Endothelial cell of umbilical vein (primary cell): ENCODE results near the gene FAM219A. TPM values are rescaled to one million over a fixed set of nuclear protein-coding genes. Genes with fewer than 3 reads are reported as not detected.
"Not testable (repeated sequence)": the region's sequence is repeated elsewhere in the genome, so short reads cannot be mapped to it uniquely, and the experiment has no call there.

Source experiments
- BruUV-seq: library from RNA; stranded (reverse); fragments of 400-500 nt; replicated peaks from 2 replicates; lab custom pipeline; 2021; lab: Mats Ljungman, UMichigan
- CTCF ChIA-PET: fragments of 300-600, 350-600 bp; sonication (Branson Sonifier 250); formaldehyde crosslinking; loops from one replicate; lab custom pipeline; 2021; ENCODE audit warnings: antibody characterized with exemption, inconsistent platforms; lab: Charles Lee
- POLR2A ChIA-PET: fragments of 300-600, 350-600 bp; sonication (Branson Sonifier 250); formaldehyde crosslinking; loops from one replicate; lab custom pipeline; 2021; ENCODE audit warnings: antibody characterized with exemption, inconsistent platforms; lab: Charles Lee
- DNase-seq: peaks from one replicate; pipeline ENCODE4 v3.0.0-alpha.2; 2011; ENCODE audit warnings: low read depth, low spot score
- FAIRE-seq: peaks from 2 replicates; lab custom pipeline; 2011; peaks lifted over from hg19 to GRCh38; lab: Jason Lieb, UNC
- H2AFZ ChIP-seq: 2 replicates; pipeline ENCODE4 v1.6.0; 2012; ENCODE audit warnings: low read depth, low read length, control low read depth, inconsistent platforms
- H3K27ac ChIP-seq: 2 replicates; pipeline ENCODE4 v1.5.1; 2011; ENCODE audit warnings: low read depth, mild to moderate bottlenecking, control low read depth, low read length, moderate library complexity; ENCODE audit not compliant: insufficient read depth
- H3K27me3 ChIP-seq, 2 experiments: 2 replicates each; pipeline versions ENCODE4 v1.6.0 to v1.6.1; 2011; ENCODE audit warnings: low read length in 2 of 2, mixed read lengths in 1 of 2; ENCODE audit not compliant: control insufficient read depth in 2 of 2, insufficient read depth in 2 of 2
- H3K36me3 ChIP-seq, 2 experiments: 2 replicates in 1 of 2; 3 replicates in 1 of 2; pipeline ENCODE4 v1.5.1; 2011; ENCODE audit warnings: low read length in 2 of 2, mild to moderate bottlenecking in 1 of 2, moderate library complexity in 1 of 2; ENCODE audit not compliant: control insufficient read depth in 2 of 2, insufficient read depth in 2 of 2; ENCODE audit errors: extremely low read depth in 1 of 2
- H3K4me1 ChIP-seq: 3 replicates; pipeline ENCODE4 v1.5.1; 2011; ENCODE audit warnings: mild to moderate bottlenecking, low read length; ENCODE audit not compliant: control insufficient read depth, insufficient read depth; ENCODE audit errors: extremely low read depth
- H3K4me2 ChIP-seq: 2 replicates; pipeline ENCODE4 v1.6.1; 2011; ENCODE audit warnings: low read length, control low read depth, mixed read lengths; ENCODE audit not compliant: insufficient read depth
- H3K4me3 ChIP-seq, 3 experiments: fragments of 200-600 bp in 1 of 3; sonication (generic), shearing (Covaris generic) in 1 of 3; replicated peaks in 1 of 3; 2 replicates each; pipeline ENCODE4 v1.5.1; 2011 to 2016; ENCODE audit warnings: control low read depth in 3 of 3, low read length in 3 of 3, mild to moderate bottlenecking in 2 of 3, inconsistent platforms in 1 of 3, low read depth in 1 of 3, moderate library complexity in 1 of 3; ENCODE audit not compliant: insufficient read depth in 1 of 3
- H3K79me2 ChIP-seq: 2 replicates; pipeline ENCODE4 v1.6.0; 2012; ENCODE audit warnings: low read length, inconsistent platforms; ENCODE audit not compliant: control insufficient read depth, insufficient read depth
- H3K9ac ChIP-seq: replicated peaks from 2 replicates; pipeline ENCODE3; 2011; ENCODE audit warnings: low read length, control low read depth; ENCODE audit not compliant: insufficient read depth; ENCODE audit errors: extremely low read depth
- H3K9me1 ChIP-seq: replicated peaks from 3 replicates; pipeline ENCODE4 v1.6.0; 2011; ENCODE audit warnings: mild to moderate bottlenecking, low read length; ENCODE audit not compliant: control insufficient read depth, insufficient read depth; ENCODE audit errors: extremely low read depth
- H3K9me3 ChIP-seq: replicated peaks from 2 replicates; pipeline ENCODE4 v1.5.1; 2012; ENCODE audit warnings: low read length, inconsistent platforms; ENCODE audit not compliant: control insufficient read depth, insufficient read depth
- H4K20me1 ChIP-seq: replicated peaks from 2 replicates; pipeline ENCODE3; 2011; ENCODE audit warnings: mild to moderate bottlenecking, low read length; ENCODE audit not compliant: control insufficient read depth, insufficient read depth; ENCODE audit errors: extremely low read depth
- EZH2 ChIP-seq: IDR thresholded peaks from 2 replicates; pipeline ENCODE4 v1.6.1; 2012; ENCODE audit warnings: borderline replicate concordance, low read depth, mild to moderate bottlenecking, moderate library complexity, low read length, inconsistent platforms; ENCODE audit not compliant: severe bottlenecking
- POLR2A ChIP-seq: IDR thresholded peaks from 2 replicates; pipeline ENCODE4 v1.6.1; 2012; ENCODE audit warnings: low read depth, mild to moderate bottlenecking, control low read depth, low read length
- POLR2AphosphoS5 ChIP-seq: IDR thresholded peaks from 2 replicates; pipeline ENCODE4 v1.6.1; 2012; ENCODE audit warnings: low read depth, mild to moderate bottlenecking, control low read depth, low read length, moderate library complexity; ENCODE audit not compliant: insufficient read depth
- dilution Hi-C: fragments of 300-500 bp; cut with MboI; formaldehyde crosslinking; loops from one replicate; pipeline ENCODE4 v1.15.0; 2019; ENCODE audit warnings: low sequenced_read_pairs; ENCODE audit not compliant: extremely low pct_ligation_motif_present
- intact Hi-C: fragments of 100-400 bp; cut with micrococcal nuclease; formaldehyde crosslinking; loops from one replicate; pipeline ENCODE4 v1.10.0; 2022
- polyA plus RNA-seq, 4 experiments: library from polyadenylated mRNA; depleted of rRNA in 3 of 4; stranded (reverse) in 3 of 4; unstranded in 1 of 4; fragments of >200 nt; gene quantifications; 2 replicates each; pipeline versions ENCODE4 v1.2.1 to v1.2.3, GENCODE V29; 2011 to 2012; ENCODE audit warnings: missing spikeins in 1 of 4
- total RNA-seq: library from RNA; stranded (reverse); gene quantifications from 2 replicates; pipeline ENCODE4 v1.2.3, GENCODE V29; 2021
- TF ChIP-seq, protein P1 (sequence below): IDR thresholded peaks from 2 replicates; pipeline ENCODE4 v1.6.1; 2011; ENCODE audit not compliant: insufficient read depth, insufficient read length
- TF ChIP-seq, protein P2 (sequence below), 2 donors: IDR thresholded peaks; 1 replicate in 1 of 2; 2 replicates in 1 of 2; pipeline ENCODE4 v1.5.1; 2011; ENCODE audit warnings: low read length in 2 of 2, mild to moderate bottlenecking in 2 of 2, moderate library complexity in 2 of 2, control low read depth in 1 of 2, inconsistent platforms in 1 of 2, low read depth in 1 of 2; ENCODE audit not compliant: insufficient read depth in 1 of 2; ENCODE audit errors: extremely low read depth in 1 of 2

The FAM219A gene
- total and polyA plus RNA-seq, 2 donors (not counting 3 experiments of a cell fraction or from before 2014, with no cell fraction given), result 18.1 to 35.7 TPM

DNA sequence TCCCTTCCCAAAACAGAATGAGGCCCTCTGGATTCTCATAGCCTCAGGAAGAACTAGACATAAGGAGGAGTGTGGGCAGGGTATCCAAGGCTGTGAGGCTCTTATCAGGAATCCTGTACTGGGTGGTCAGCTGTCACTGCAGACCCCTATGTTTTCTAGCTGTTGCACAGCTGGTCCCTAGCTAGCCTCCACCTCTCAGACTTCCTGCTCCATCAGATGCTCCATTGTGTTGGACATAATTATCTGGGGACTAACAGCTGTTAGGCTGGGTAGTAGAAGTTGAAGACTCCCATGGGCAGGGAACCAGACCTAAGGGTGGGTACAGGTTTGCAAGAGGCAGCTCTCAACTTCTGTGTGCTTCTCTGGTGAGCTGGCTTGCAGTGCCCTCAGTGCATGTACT lies 18.4 kb downstream of the FAM219A start:
- Histone ChIP-seq H3K4me1 (peaks cover 28% of the 10 kb centered on the region), H3K27ac (no peak overlapping the region), H3K36me3 (no peaks in the 10 kb centered on the region), H4K20me1 (no peaks in the 10 kb centered on the region), H3K9ac (no peak overlapping the region), H3K4me3 (no peak overlapping the region), H3K27me3 (no peaks in the 10 kb centered on the region), H3K9me3 (no peaks in the 10 kb centered on the region), H3K9me1 (no peaks in the 10 kb centered on the region), H2AFZ (no peak overlapping the region), H3K79me2 (peaks cover 8% of the 10 kb centered on the region), H3K4me2 (no peak overlapping the region)
- DNase-seq (no peak), FAIRE-seq (no peak)
- ChIA-PET POLR2A (no interaction called here), CTCF (interaction anchor here (1.1 to 7.9 kb wide), 9 partner anchors 9 to 152 kb away, joined by 3 to 67 read pairs (median 30); no protein-coding TSS in a partner anchor)
- no peak for TF ChIP-seq POLR2A
- TF ChIP-seq POLR2AphosphoS5, result no peak
- TF ChIP-seq, protein P1, sequence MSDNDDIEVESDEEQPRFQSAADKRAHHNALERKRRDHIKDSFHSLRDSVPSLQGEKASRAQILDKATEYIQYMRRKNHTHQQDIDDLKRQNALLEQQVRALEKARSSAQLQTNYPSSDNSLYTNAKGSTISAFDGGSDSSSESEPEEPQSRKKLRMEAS, result no peak
- TF ChIP-seq, protein P2, sequence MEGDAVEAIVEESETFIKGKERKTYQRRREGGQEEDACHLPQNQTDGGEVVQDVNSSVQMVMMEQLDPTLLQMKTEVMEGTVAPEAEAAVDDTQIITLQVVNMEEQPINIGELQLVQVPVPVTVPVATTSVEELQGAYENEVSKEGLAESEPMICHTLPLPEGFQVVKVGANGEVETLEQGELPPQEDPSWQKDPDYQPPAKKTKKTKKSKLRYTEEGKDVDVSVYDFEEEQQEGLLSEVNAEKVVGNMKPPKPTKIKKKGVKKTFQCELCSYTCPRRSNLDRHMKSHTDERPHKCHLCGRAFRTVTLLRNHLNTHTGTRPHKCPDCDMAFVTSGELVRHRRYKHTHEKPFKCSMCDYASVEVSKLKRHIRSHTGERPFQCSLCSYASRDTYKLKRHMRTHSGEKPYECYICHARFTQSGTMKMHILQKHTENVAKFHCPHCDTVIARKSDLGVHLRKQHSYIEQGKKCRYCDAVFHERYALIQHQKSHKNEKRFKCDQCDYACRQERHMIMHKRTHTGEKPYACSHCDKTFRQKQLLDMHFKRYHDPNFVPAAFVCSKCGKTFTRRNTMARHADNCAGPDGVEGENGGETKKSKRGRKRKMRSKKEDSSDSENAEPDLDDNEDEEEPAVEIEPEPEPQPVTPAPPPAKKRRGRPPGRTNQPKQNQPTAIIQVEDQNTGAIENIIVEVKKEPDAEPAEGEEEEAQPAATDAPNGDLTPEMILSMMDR (IDR thresholded peaks at IDR 0.05; ENCODE audit: extremely low read depth in 1 of 2, insufficient read depth in 1 of 2, low read depth in 1 of 2, low read length in 2 of 2), result no peak
- no peak for TF ChIP-seq EZH2
- dilution Hi-C loops (no loop called here), intact Hi-C loops (loop anchor here (2.0 kb wide), 1 partner anchor 17 kb away; no protein-coding TSS in a partner anchor)
- BruUV-seq, result no TSS peak

DNA sequence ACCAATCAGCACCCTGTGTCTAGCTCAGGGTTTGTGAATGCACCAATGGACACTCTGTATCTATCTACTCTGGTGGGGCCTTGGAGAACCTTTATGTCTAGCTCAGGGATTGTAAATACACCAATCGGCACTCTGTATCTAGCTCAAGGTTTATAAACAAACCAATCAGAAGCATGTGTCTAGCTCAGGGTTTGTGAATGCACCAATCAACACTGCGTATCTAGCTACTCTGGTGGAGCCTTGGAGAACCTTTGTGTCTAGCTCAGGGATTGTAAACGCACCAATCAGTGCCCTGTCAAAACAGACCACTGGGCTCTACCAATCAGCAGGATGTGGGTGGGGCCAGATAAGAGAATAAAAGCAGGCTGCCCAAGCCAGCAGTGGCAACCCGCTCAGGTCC lies 19.9 kb downstream of the FAM219A start:
- H3K27ac ChIP-seq, FAIRE-seq, intact Hi-C loops, H4K20me1 ChIP-seq, DNase-seq, H3K4me3 ChIP-seq, H3K9ac ChIP-seq, H3K79me2 ChIP-seq, H3K36me3 ChIP-seq, H2AFZ ChIP-seq, H3K27me3 ChIP-seq, POLR2A ChIA-PET, H3K9me3 ChIP-seq, H3K9me1 ChIP-seq, dilution Hi-C loops, BruUV-seq, H3K4me2 ChIP-seq: not testable (repeated sequence)
- CTCF ChIA-PET, result interaction anchor here (0.9 to 7.9 kb wide), 10 partner anchors 16 to 165 kb away, joined by 3 to 67 read pairs (median 22); no protein-coding TSS in a partner anchor
- H3K4me1 ChIP-seq, result peaks cover 22% of the 10 kb centered on the region

DNA sequence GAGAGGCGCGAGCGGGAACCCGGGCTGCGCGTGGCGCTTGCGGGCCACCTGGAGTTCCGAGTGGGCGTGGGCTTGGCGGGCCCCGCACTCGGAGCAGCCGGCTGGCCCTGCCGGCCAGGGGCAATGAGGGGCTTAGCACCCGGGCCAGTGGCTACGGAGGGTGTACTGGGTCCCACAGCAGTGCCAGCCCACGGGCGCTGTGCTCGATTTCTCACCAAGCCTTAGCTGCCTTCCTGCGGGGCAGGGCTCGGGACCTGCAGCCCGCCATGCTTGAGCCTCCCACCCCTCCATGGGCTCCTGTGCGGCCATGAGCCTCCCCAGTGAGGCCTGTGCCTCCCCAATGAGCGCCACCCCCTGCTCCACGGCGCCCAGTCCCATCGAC lies 20.5 kb downstream of the FAM219A start:
- POLR2A ChIA-PET, H3K4me3 ChIP-seq, H2AFZ ChIP-seq, H3K27ac ChIP-seq, BruUV-seq, H4K20me1 ChIP-seq, H3K36me3 ChIP-seq, DNase-seq, H3K9ac ChIP-seq, FAIRE-seq, H3K79me2 ChIP-seq, H3K9me1 ChIP-seq, dilution Hi-C loops, H3K4me2 ChIP-seq, H3K9me3 ChIP-seq, H3K27me3 ChIP-seq: not testable (repeated sequence)
- intact Hi-C loops, result loop anchor here (1.0 to 2.0 kb wide), 5 partner anchors 58 to 165 kb away; no protein-coding TSS in a partner anchor
- CTCF ChIA-PET, result interaction anchor here (0.9 to 7.9 kb wide), 9 partner anchors 17 to 154 kb away, joined by 3 to 67 read pairs (median 30); no protein-coding TSS in a partner anchor
- peaks cover 19% of the 10 kb centered on the region for H3K4me1 ChIP-seq
